ENCODE results near the gene HMX2.

Gene HMX2

GRCh38 chr10:123139521-123140163, 8.3 kb upstream of the HMX2 start:
- DNase-seq, result no peak

- no peak for DNase-seq
Measured at GRCh38 chr10:123140164-123140982, 7.6 kb upstream of the HMX2 start.

GRCh38 chr10:123140983-123141390, 6.9 kb upstream of the HMX2 start:
- DNase-seq, result no peak

GRCh38 chr10:123141791-123142700, 5.9 kb upstream of the HMX2 start:
- no peak for DNase-seq

GRCh38 chr10:123142701-123143161, 5.2 kb upstream of the HMX2 start:
- no peak for DNase-seq

GRCh38 chr10:123143162-123143824, 4.6 kb upstream of the HMX2 start:
- DNase-seq, result no peak

GRCh38 chr10:123143825-123144168, 4.1 kb upstream of the HMX2 start:
- no peak for DNase-seq

- DNase-seq, result no peak
Measured at GRCh38 chr10:123144697-123145541, 3.0 kb upstream of the HMX2 start.

- no peak for DNase-seq
Measured at GRCh38 chr10:123145542-123146012, 2.4 kb upstream of the HMX2 start.

GRCh38 chr10:123146013-123146893, 1.7 kb upstream of the HMX2 start:
- DNase-seq, result no peak

GRCh38 chr10:123146894-123147634, 872 bp upstream of the HMX2 start:
- no peak for DNase-seq

GRCh38 chr10:123148414-123149161, 652 bp downstream of the HMX2 start:
- no peak for DNase-seq

- no peak for DNase-seq
Measured at GRCh38 chr10:123149162-123149567, 1.2 kb downstream of the HMX2 start.

- no peak for DNase-seq
Measured at GRCh38 chr10:123149568-123150270, 1.8 kb downstream of the HMX2 start.

GRCh38 chr10:123150271-123150985, 2.5 kb downstream of the HMX2 start:
- no peak for DNase-seq

GRCh38 chr10:123150986-123151736, 3.2 kb downstream of the HMX2 start:
- DNase-seq, result no peak

GRCh38 chr10:123151737-123152135, 3.8 kb downstream of the HMX2 start:
- DNase-seq, result no peak
